Body of pancreas (tissue), 4 donors: ENCODE data around the gene TSPAN31.

ENCODE experiments used
- POLR2A ChIP-seq, 3 donors: fragments of 450-650 bp; IDR thresholded peaks; one replicate each; pipeline ENCODE4 v1.6.1; 2016; ENCODE audit warnings: antibody characterized with exemption in 3 of 3, mild to moderate bottlenecking in 2 of 3
- TF ChIP-seq, protein P1 (sequence below), 7 experiments: fragments of 450-650 bp in 4 of 7; fragments of 200-600 bp in 3 of 7; sonication (generic) in 3 of 7; IDR thresholded peaks; one replicate each; pipeline ENCODE4 v1.5.1; 2016 to 2019; ENCODE audit warnings: antibody characterized with exemption in 7 of 7

DNA sequence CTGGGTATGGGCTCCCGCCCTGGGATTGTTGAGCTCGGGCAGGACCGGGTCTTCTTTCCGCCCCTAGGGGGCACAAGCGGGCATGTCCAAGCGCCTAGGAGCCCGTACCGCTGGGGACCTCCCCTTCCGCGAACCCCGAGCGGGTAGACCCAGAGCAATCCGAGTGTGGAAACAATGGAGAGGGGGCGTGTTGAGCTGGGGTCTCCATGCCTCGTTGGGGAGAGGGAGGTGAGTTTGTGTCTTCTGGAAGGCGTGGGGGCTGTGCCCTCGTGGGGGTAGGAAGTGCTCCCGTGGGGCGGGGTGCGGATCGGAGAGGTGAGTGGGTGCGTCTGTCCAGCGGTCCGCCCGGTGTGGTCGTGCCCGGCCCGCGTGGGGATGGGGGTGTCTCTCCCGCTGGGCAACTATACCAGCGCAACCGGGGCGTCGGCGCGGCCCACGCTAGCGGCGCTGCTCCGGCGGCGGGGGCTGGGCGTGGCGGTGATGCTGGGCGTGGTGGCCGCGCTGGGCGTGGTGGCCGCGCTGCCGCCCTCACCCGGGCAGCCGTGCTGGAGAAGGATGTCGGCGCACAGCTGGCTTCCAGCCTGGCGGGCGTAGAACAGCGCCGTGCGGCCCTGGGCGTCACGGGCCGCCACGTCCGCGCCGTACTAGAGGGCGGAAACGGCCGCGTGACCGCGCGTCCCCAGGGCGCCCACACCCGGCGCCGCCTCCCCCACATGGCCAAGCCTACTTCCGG lies 18.5 kb upstream of the TSPAN31 start:
- TF ChIP-seq, protein P1, sequence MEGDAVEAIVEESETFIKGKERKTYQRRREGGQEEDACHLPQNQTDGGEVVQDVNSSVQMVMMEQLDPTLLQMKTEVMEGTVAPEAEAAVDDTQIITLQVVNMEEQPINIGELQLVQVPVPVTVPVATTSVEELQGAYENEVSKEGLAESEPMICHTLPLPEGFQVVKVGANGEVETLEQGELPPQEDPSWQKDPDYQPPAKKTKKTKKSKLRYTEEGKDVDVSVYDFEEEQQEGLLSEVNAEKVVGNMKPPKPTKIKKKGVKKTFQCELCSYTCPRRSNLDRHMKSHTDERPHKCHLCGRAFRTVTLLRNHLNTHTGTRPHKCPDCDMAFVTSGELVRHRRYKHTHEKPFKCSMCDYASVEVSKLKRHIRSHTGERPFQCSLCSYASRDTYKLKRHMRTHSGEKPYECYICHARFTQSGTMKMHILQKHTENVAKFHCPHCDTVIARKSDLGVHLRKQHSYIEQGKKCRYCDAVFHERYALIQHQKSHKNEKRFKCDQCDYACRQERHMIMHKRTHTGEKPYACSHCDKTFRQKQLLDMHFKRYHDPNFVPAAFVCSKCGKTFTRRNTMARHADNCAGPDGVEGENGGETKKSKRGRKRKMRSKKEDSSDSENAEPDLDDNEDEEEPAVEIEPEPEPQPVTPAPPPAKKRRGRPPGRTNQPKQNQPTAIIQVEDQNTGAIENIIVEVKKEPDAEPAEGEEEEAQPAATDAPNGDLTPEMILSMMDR (IDR thresholded peaks at IDR 0.05): peak; percentile 66 to 80 (median 76)
- peak; percentile 21 to 35 (median 32) for TF ChIP-seq POLR2A (IDR thresholded peaks at IDR 0.05)
